WI38 (cell line): ENCODE results near the gene CDCA4.

Source experiments
- H3K4me3 ChIP-seq: 2 replicates; pipeline ENCODE4 v1.5.1; 2011; ENCODE audit warnings: low read depth, mild to moderate bottlenecking, control low read depth, low read length
- TF ChIP-seq, protein P1 (sequence below): IDR thresholded peaks from 2 replicates; pipeline ENCODE4 v1.5.1; 2012; ENCODE audit warnings: low read depth, mild to moderate bottlenecking, control low read depth, low read length

The CDCA4 gene

DNA sequence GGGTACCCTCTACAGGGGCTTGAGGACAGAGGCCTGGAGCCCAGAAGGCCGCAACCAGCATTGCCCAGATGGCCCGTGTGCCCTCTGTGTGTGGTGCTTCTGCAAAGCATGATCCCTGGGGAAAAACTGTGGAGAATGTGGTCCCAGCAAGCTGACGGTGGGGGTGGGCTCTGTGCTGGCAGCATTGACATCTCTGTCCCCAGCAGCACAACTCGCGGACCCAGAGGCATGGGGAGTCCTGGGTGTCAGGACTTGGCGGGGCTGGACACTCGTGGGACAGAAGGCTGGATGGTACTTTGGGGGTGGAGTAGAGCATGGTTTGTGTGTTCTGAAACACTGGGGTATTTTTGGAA is 31.0 kb downstream of the CDCA4 start:
- no peak overlapping the region for H3K4me3 ChIP-seq
- TF ChIP-seq, protein P1, sequence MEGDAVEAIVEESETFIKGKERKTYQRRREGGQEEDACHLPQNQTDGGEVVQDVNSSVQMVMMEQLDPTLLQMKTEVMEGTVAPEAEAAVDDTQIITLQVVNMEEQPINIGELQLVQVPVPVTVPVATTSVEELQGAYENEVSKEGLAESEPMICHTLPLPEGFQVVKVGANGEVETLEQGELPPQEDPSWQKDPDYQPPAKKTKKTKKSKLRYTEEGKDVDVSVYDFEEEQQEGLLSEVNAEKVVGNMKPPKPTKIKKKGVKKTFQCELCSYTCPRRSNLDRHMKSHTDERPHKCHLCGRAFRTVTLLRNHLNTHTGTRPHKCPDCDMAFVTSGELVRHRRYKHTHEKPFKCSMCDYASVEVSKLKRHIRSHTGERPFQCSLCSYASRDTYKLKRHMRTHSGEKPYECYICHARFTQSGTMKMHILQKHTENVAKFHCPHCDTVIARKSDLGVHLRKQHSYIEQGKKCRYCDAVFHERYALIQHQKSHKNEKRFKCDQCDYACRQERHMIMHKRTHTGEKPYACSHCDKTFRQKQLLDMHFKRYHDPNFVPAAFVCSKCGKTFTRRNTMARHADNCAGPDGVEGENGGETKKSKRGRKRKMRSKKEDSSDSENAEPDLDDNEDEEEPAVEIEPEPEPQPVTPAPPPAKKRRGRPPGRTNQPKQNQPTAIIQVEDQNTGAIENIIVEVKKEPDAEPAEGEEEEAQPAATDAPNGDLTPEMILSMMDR = no peak

DNA sequence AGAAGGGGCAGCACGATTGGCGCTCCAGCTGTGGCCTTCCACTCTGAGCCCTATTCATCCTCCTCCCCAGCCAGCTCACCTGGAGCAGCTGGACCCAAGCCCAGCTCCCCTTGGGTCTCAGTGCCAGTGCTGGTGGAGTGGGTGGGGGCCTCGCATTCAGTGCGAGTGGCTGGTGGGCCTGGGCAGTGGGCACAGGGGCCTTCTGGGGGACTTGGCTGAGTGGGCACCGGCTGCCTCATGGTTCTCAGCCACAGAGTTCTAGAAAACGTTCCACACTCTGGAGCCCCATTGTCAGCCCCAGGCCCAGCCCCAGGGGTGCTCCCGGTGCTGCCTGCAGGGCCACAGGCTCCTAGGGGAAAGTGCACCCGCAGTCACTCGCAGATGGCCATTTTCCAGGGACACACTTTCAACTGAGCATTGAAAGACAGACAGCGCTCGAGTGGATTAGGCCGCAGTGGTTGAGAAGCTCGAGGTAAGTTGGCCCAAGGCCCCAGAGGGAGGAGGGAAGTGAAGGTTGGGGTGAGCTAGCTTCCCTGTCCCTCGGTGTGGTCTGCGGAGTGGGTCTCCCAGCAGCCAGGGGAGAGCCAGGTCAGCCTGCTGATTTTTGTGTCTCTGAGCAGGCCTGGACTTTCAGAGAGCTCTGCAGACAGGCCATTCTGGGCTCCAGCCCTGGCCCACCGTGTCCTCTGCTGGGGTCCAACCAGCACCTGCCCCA is 31.5 kb downstream of the CDCA4 start:
- TF ChIP-seq, protein P1 = no peak
- H3K4me3 ChIP-seq = no peak overlapping the region

DNA sequence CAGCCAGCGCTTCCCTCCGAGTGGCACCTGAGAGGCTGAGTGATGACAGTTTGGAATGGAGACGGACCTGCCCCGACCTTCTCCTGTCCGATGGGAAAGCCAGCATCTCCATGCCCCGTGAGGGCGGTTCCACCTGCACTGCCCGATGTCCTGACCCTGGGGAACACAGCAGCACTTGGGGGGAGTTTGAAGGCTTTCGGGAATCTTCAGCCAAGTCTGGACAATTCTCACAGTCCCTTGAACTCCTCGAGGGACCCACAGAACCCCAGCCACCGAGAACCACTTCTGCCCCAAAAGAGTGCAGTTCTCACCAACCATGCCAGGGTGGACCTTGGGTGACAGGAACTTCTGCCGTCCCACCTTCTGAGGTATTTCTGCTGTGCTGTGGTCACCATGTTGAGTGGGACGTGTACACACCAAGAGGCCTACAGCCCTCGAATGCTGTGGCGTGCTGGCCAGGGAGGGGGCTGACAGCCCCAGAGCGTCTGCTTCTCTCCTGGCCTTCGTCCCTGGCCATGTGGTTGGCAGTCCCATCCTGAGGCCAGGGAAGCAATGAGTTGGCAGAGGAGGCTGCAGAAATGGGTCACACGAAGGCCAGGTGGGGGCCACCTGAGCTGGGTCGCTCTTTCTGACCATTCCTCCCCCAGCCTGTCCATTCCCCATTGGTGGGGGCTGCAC is 34.3 kb downstream of the CDCA4 start:
- TF ChIP-seq, protein P1 = no peak
- peak overlapping the region; percentile 79 for H3K4me3 ChIP-seq

DNA sequence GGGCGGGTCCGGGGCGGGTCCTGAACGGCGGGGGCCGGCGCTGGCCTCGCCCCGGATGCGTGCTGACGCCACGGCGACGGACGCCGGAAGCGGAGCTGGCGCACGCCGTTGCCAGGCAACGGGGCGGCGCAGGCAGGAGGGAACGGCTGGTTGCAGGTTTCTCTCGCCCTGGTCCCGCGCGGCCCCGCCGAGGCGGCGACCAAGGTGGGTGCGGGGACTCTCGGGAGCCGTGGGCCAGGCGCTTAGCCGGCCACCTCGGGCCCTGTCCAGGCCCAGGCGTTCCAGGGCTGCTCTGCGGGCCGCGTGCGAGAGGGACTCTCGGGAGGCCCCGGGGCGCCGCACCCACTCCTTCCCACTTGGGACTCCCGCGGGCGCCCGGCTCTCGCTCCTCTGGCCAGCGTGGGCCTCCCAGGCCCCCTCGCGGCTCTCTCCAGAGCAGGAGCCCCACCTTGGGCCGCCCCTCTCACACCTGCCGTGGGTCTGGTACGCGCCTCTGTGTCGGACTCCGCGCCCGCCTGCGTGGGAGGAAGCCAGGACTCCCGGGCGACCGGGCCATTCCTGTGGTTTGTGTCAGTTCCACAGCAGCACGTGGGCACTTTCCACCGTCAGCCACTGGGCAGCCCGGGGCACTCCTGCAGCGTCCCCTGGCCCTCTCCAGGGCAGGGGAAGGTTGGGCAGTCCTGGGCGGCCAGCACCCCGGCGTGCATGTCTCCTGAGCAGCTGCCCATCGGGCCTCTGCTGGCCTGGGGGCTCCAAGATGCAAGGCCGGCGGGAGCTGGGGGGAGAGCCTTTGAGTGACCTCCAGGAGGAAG is 35.0 kb downstream of the CDCA4 start, which contains the start of gene CLBA1:
TSS of gene CLBA1 (plus strand) at position 114 of the 812 bp plus-strand sequence. CDS start at position 758, 644 bp downstream.
- H3K4me3 ChIP-seq = peak within 1 kb of the TSS; percentile 79
- TF ChIP-seq, protein P1 = no peak

DNA sequence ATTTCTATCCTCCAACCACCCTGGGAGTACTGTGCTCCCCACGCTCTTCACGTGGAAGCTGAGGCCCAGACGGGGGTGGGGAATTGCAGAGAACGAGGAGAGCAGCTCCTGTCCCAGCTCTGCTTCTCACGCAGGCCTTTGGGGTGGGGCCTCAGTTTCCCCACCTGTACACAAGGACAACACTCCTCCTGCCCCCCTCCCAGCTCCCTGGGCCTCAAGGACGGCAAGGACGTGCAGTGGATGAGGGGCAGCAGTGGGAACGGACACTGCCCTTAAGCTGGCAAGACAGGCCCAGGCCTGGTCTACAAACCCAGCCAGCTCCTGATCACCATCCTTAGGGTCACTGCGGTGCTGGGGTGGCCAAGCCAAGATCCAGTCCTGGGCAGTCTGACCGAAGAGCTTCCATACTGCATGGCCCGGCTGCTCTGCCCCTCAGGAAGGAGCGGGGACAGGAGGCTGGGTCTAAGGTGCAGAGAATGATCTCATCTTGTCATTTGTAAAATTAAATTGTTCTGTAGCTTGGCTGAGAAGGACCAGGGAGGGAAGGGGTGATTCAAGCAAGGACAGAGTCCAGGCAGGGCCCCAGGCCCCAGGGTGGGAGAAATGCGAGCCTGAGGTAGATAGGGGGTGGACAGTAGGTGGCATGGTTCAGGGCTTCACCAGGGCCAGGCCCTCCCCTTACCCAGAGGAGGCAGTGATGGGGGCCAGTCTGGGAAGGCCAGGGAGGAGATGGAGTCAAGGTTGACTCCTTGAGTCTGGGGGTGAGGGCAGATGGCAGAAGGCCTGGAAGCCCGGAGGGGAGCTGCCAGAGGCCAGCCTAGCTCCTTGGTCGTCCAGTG is 36.6 kb downstream of the CDCA4 start:
- H3K4me3 ChIP-seq = no peak overlapping the region
- TF ChIP-seq, protein P1 = no peak

DNA sequence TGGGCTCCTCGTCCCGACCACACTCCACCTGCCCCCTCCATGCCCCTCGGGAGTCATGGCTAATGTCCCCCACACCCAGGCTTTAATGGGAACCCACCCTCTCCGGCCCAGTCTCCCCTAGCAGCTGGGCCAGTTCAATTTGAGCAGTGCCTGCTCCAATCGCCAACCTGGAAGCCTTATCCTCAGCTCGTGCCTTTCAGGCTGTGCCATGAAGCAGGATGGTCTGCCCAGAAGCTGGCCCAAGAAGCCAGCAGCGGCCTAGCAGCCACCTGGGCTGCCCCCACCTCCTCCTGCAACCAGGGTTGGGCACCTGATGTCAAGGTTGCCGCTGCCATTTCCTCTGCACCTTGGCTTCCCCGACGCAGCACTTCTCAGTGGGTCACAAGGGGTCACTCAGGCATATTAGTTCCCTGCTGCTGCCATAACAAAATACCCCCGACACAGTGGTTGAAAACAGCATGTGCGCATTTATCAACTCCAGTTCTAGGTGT is 37.6 kb downstream of the CDCA4 start:
- TF ChIP-seq, protein P1 = no peak

More for the DNA sequence above, 37.6 kb downstream of the CDCA4 start:
- H3K4me3 ChIP-seq = no peak overlapping the region
